Trophoblast cell (in vitro differentiated cells and primary cell): Measurements from ENCODE around the gene SNORC. TPM values are rescaled to one million over a fixed set of nuclear protein-coding genes. Genes with fewer than 3 reads are reported as not detected.
A peak's percentile ranks its signal among the peaks of the same experiment; 100 is the strongest.

ENCODE experiments used
- DNase-seq, 2 donors: peaks; one replicate each; pipeline ENCODE4 v3.0.0-alpha.2; 2016
- H2AFZ ChIP-seq: 2 replicates; pipeline ENCODE4 v1.6.1; 2013; ENCODE audit warnings: low read length, moderate library complexity, mild to moderate bottlenecking; ENCODE audit not compliant: insufficient read depth, poor library complexity
- H2AK5ac ChIP-seq: 2 replicates; pipeline ENCODE4 v1.6.1; 2013; ENCODE audit warnings: mild to moderate bottlenecking, low read length
- H2BK120ac ChIP-seq: 2 replicates; pipeline ENCODE4 v1.6.1; 2013; ENCODE audit warnings: low read length, mild to moderate bottlenecking, moderate library complexity; ENCODE audit not compliant: insufficient read depth, poor library complexity
- H2BK12ac ChIP-seq: 2 replicates; pipeline ENCODE4 v1.6.1; 2013; ENCODE audit warnings: mild to moderate bottlenecking, low read length, moderate library complexity
- H2BK5ac ChIP-seq: 2 replicates; pipeline ENCODE4 v1.6.1; 2013; ENCODE audit warnings: low read length, low read depth, moderate library complexity, mild to moderate bottlenecking; ENCODE audit not compliant: poor library complexity
- H3K14ac ChIP-seq: 2 replicates; pipeline ENCODE4 v1.6.1; 2013; ENCODE audit warnings: mild to moderate bottlenecking, low read length
- H3K18ac ChIP-seq: 2 replicates; pipeline ENCODE4 v1.6.1; 2013; ENCODE audit warnings: mild to moderate bottlenecking, low read length
- H3K23ac ChIP-seq: 2 replicates; pipeline ENCODE4 v1.6.1; 2013; ENCODE audit warnings: low read length
- H3K27ac ChIP-seq: 2 replicates; pipeline ENCODE4 v1.5.1; 2013; ENCODE audit warnings: low read depth, mild to moderate bottlenecking, inconsistent platforms, low read length, moderate library complexity
- H3K27me3 ChIP-seq: 2 replicates; pipeline ENCODE4 v1.6.1; 2013; ENCODE audit warnings: inconsistent platforms, mild to moderate bottlenecking, low read length, moderate library complexity; ENCODE audit not compliant: insufficient read depth
- H3K36me3 ChIP-seq, 2 experiments: 1 replicate in 1 of 2; 2 replicates in 1 of 2; pipeline ENCODE4 v1.6.1; 2013; ENCODE audit warnings: low read length in 2 of 2, mild to moderate bottlenecking in 2 of 2, moderate library complexity in 1 of 2; ENCODE audit not compliant: insufficient read depth in 2 of 2, control insufficient read depth in 1 of 2
- H3K4ac ChIP-seq: 2 replicates; pipeline ENCODE4 v1.6.1; 2013; ENCODE audit warnings: low read depth, mild to moderate bottlenecking, low read length, moderate library complexity
- H3K4me1 ChIP-seq, 2 experiments: 1 replicate in 1 of 2; 2 replicates in 1 of 2; pipeline ENCODE4 v1.6.1; 2013; ENCODE audit warnings: low read length in 2 of 2, mild to moderate bottlenecking in 2 of 2, moderate library complexity in 1 of 2; ENCODE audit not compliant: insufficient read depth in 2 of 2, control insufficient read depth in 1 of 2
- H3K4me2 ChIP-seq: 2 replicates; pipeline ENCODE4 v1.6.1; 2013; ENCODE audit warnings: inconsistent platforms, mild to moderate bottlenecking, low read length, moderate library complexity
- H3K4me3 ChIP-seq: 2 replicates; pipeline ENCODE4 v1.5.1; 2013; ENCODE audit warnings: mild to moderate bottlenecking, low read depth, low read length, inconsistent platforms
- H3K79me1 ChIP-seq: one replicate; pipeline ENCODE4 v1.6.1; 2013; ENCODE audit warnings: low read length
- H3K79me2 ChIP-seq: 2 replicates; pipeline ENCODE4 v1.6.1; 2013; ENCODE audit warnings: low read length, mild to moderate bottlenecking; ENCODE audit not compliant: control insufficient read depth, insufficient read depth, poor library complexity
- H3K9ac ChIP-seq: 2 replicates; pipeline ENCODE4 v1.6.1; 2013; ENCODE audit warnings: mild to moderate bottlenecking, low read length
- H3K9me3 ChIP-seq: 2 replicates; pipeline ENCODE4 v1.6.1; 2013; ENCODE audit warnings: low read depth, mild to moderate bottlenecking, control low read depth, inconsistent platforms, low read length; ENCODE audit not compliant: insufficient read depth
- H4K12ac ChIP-seq: 2 replicates; pipeline ENCODE4 v1.6.1; 2013; ENCODE audit warnings: low read depth, mild to moderate bottlenecking, low read length, moderate library complexity
- H4K8ac ChIP-seq: 2 replicates; pipeline ENCODE4 v1.6.1; 2013; ENCODE audit warnings: low read depth, mild to moderate bottlenecking, low read length, moderate library complexity
- H4K91ac ChIP-seq: one replicate; pipeline ENCODE4 v1.6.1; 2013; ENCODE audit warnings: low read depth, mild to moderate bottlenecking, low read length, moderate library complexity
- WGBS: extraction: QIAGEN DNeasy Blood & Tissue Kit; methylation state at CpG from one replicate; pipeline ENCODE4 v1.1.7; 2013; ENCODE audit warnings: missing lambda C conversion rate; ENCODE audit not compliant: insufficient read length, insufficient coverage; ENCODE audit errors: extremely low coverage; 5-methylcytosine and 5-hydroxymethylcytosine counted together
- polyA plus RNA-seq: library from polyadenylated mRNA; stranded (reverse); fragments of 200-250 nt; gene quantifications from 2 replicates; pipeline ENCODE4 v1.2.3, GENCODE V29; 2013

SNORC gene
- polyA plus RNA-seq: 2.8 and 3.2 TPM in 2 replicates

DNA sequence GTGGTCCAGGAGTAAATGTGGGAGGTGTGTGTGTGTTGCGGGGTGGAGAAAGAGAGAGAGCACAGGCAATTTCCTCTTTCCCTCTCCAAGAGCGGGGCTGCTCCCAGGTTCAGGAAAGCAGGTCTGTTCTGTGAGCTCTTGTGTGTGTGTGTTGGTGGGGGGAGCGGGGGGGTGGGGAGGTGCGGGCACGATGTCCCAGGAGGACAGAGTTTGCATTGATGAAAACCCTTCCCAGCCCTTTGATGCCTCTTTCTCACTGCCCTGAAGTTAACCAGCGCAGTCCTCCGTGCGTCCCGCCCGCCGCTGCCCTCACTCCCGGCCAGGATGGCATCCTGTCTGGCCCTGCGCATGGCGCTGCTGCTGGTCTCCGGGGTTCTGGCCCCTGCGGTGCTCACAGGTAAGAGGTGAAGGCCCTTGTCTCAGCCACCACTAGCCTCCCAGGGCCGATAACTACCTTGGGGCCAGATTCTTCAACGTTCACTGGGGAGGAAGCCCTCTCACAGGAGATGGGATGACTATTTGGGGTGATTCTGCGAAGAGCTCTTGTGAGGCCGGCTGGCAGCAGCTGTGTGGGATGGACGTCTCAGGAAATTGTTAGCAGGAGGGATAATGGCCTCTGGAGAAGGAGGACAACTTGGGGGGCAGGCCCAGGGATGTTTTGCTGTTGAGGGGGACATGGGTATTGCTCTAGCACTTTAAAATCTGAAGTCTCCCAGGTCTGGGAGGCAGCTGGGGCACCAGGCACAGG lies at the start of gene SNORC:
SNORC (plus strand) TSS at position 247 of the 748 bp plus-strand sequence; CDS start at position 325, 78 bp downstream.
- WGBS: no CpG with 5 or more reads among the region's 21 CpGs
- no peak within 1 kb of the TSS for H3K4me2 ChIP-seq

DNA sequence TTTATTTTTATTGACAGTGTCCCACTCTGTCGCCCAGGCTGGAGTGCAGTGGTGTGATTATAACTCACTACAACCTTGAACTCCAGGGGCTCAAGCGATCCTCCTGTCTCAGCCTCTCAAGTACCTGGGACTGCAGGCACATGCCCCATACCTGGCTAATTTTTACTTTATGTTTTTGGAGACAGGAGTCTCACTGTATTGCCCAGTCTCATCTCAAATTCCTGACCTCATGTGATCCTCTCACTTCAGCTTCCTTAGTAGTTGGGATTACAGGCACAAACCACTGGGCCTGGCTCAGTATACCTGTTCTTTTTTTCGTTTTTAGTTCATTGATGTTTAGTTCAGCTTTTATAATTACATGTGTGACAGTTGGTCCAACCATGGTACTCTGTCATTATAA lies 40.1 kb upstream of the SNORC start:
- Histone ChIP-seq H4K12ac (no peak overlapping the region), H2BK5ac (no peak overlapping the region), H3K79me1 (no peaks in the 10 kb centered on the region), H3K36me3 (peaks cover 14 to 42% of the 10 kb centered on the region in 2 experiments), H3K23ac (no peak overlapping the region), H2AFZ (no peak overlapping the region), H2BK120ac (no peak overlapping the region), H3K18ac (no peak overlapping the region), H3K9me3 (no peaks in the 10 kb centered on the region), H3K9ac (no peak overlapping the region), H3K14ac (no peak overlapping the region), H2BK12ac (no peak overlapping the region), H4K8ac (no peak overlapping the region), H2AK5ac (no peak overlapping the region), H3K4me2 (no peak overlapping the region), H3K79me2 (no peaks in the 10 kb centered on the region), H3K4me1 (no peaks in the 10 kb centered on the region), H3K27me3 (no peaks in the 10 kb centered on the region), H3K4ac (no peak overlapping the region), H4K91ac (no peak overlapping the region), H3K4me3 (no peak overlapping the region), H3K27ac (no peak overlapping the region)
- no CpG with 5 or more reads among the region's 3 CpGs for WGBS
- DNase-seq: no peak

More for the DNA sequence above, at the start of gene SNORC:
- Histone ChIP-seq H3K4me1 (peaks cover 0 to 4% of the 10 kb centered on the region in 2 experiments), H3K27ac (no peak within 1 kb of the TSS), H2BK5ac (no peak within 1 kb of the TSS), H3K14ac (no peak within 1 kb of the TSS), H3K23ac (no peak within 1 kb of the TSS), H3K9me3 (no peaks in the 10 kb centered on the region), H2AFZ (no peak within 1 kb of the TSS), H3K27me3 (no peaks in the 10 kb centered on the region), H3K79me2 (no peaks in the 10 kb centered on the region), H2AK5ac (no peak within 1 kb of the TSS), H3K18ac (no peak within 1 kb of the TSS), H3K4ac (no peak within 1 kb of the TSS), H3K36me3 (peaks cover 0 to 3% of the 10 kb centered on the region in 2 experiments), H2BK120ac (no peak within 1 kb of the TSS), H4K91ac (no peak within 1 kb of the TSS), H4K8ac (no peak within 1 kb of the TSS), H2BK12ac (no peak within 1 kb of the TSS), H3K9ac (no peak within 1 kb of the TSS), H4K12ac (no peak within 1 kb of the TSS), H3K79me1 (no peaks in the 10 kb centered on the region), H3K4me3 (peak within 1 kb of the TSS; percentile 4)
- DNase-seq: no peak

GRCh38 chr2:232831496-232831895 lies 38.6 kb upstream of the SNORC start:
- Histone ChIP-seq H4K8ac (no peak overlapping the region), H3K4ac (no peak overlapping the region), H3K79me1 (no peaks in the 10 kb centered on the region), H3K14ac (no peak overlapping the region), H3K9me3 (no peaks in the 10 kb centered on the region), H3K4me3 (no peak overlapping the region), H3K9ac (no peak overlapping the region), H2BK120ac (no peak overlapping the region), H3K27ac (no peak overlapping the region), H4K12ac (no peak overlapping the region), H4K91ac (no peak overlapping the region), H3K4me2 (no peak overlapping the region), H3K4me1 (no peaks in the 10 kb centered on the region), H2AFZ (no peak overlapping the region), H3K18ac (no peak overlapping the region), H3K23ac (no peak overlapping the region), H3K27me3 (no peaks in the 10 kb centered on the region), H2AK5ac (no peak overlapping the region), H2BK5ac (no peak overlapping the region), H2BK12ac (no peak overlapping the region), H3K36me3 (peaks cover 17 to 45% of the 10 kb centered on the region in 2 experiments), H3K79me2 (no peaks in the 10 kb centered on the region)
- no CpG with 5 or more reads among the region's 3 CpGs for WGBS
- DNase-seq: no peak

- Histone ChIP-seq H3K14ac (no peak overlapping the region), H3K27me3 (no peaks in the 10 kb centered on the region), H3K4me1 (no peaks in the 10 kb centered on the region), H3K4me2 (no peak overlapping the region), H4K8ac (no peak overlapping the region), H2AFZ (no peak overlapping the region), H3K36me3 (peaks cover 16 to 37% of the 10 kb centered on the region in 2 experiments), H4K91ac (no peak overlapping the region), H3K4me3 (no peak overlapping the region), H3K9ac (no peak overlapping the region), H4K12ac (no peak overlapping the region), H3K79me2 (no peaks in the 10 kb centered on the region), H3K27ac (no peak overlapping the region), H3K4ac (no peak overlapping the region), H3K9me3 (no peaks in the 10 kb centered on the region), H3K79me1 (no peaks in the 10 kb centered on the region), H2BK12ac (no peak overlapping the region), H2BK5ac (no peak overlapping the region), H2AK5ac (no peak overlapping the region), H3K23ac (no peak overlapping the region), H3K18ac (no peak overlapping the region), H2BK120ac (no peak overlapping the region)
- no peak for DNase-seq
- no CpG with 5 or more reads among the region's 1 CpG for WGBS
These were observed 36.2 kb upstream of the SNORC start for GRCh38 chr2:232833830-232834229.
